OCI-LY1 (cell line): Measurements from ENCODE around the gene TNS1.

Experiments used
- H2AFZ ChIP-seq: fragments of 200-600 bp; sonication (generic), shearing (Covaris generic); 2 replicates; pipeline ENCODE4 v1.6.0; 2014; ENCODE audit warnings: antibody characterized with exemption, mild to moderate bottlenecking, low read length
- H3F3A ChIP-seq: fragments of 200-600 bp; sonication (generic), shearing (Covaris generic); 2 replicates; pipeline ENCODE4 v1.6.0; 2014; ENCODE audit warnings: mild to moderate bottlenecking, antibody characterized with exemption, low read length, moderate library complexity; ENCODE audit not compliant: insufficient read depth
- H3K27ac ChIP-seq: fragments of 200-600 bp; sonication (generic); 2 replicates; pipeline ENCODE4 v1.5.1; 2014; ENCODE audit warnings: low read length, mixed run types, mild to moderate bottlenecking, low read depth; ENCODE audit not compliant: poor library complexity, severe bottlenecking
- H3K27me3 ChIP-seq: fragments of 200-600 bp; sonication (generic); 2 replicates; pipeline ENCODE4 v1.6.0; 2014; ENCODE audit warnings: antibody characterized with exemption, mild to moderate bottlenecking, low read length, moderate library complexity; ENCODE audit not compliant: insufficient read depth
- H3K36me3 ChIP-seq: fragments of 200-600 bp; sonication (generic); 2 replicates; pipeline ENCODE4 v1.6.1; 2014; ENCODE audit warnings: mild to moderate bottlenecking, antibody characterized with exemption, low read length, moderate library complexity, mixed read lengths; ENCODE audit not compliant: insufficient read depth
- H3K4me1 ChIP-seq: fragments of 200-600 bp; sonication (generic); 2 replicates; pipeline ENCODE4 v1.5.1; 2014; ENCODE audit warnings: mild to moderate bottlenecking, low read length, moderate library complexity; ENCODE audit not compliant: insufficient read depth, severe bottlenecking
- H3K4me2 ChIP-seq: fragments of 200-600 bp; sonication (generic), shearing (Covaris generic); 2 replicates; pipeline ENCODE4 v1.6.1; 2014; ENCODE audit warnings: low read length
- H3K4me3 ChIP-seq: fragments of 200-600 bp; sonication (generic); 2 replicates; pipeline ENCODE4 v1.5.1; 2014; ENCODE audit warnings: low read length, low read depth, mild to moderate bottlenecking, mixed read lengths; ENCODE audit not compliant: poor library complexity, severe bottlenecking
- H3K79me2 ChIP-seq: fragments of 200-600 bp; shearing (Covaris generic); 2 replicates; pipeline ENCODE4 v1.6.1; 2016; ENCODE audit warnings: mixed run types, low read length, mixed read lengths; ENCODE audit not compliant: insufficient read depth
- H3K9ac ChIP-seq: fragments of 200-600 bp; sonication (generic), shearing (Covaris generic); 2 replicates; pipeline ENCODE4 v1.6.1; 2014; ENCODE audit warnings: mild to moderate bottlenecking, low read length, mixed read lengths
- H3K9me2 ChIP-seq: fragments of 200-600 bp; sonication (generic), shearing (Covaris generic); 2 replicates; pipeline ENCODE4 v1.6.1; 2014; ENCODE audit warnings: low read depth, mild to moderate bottlenecking, low read length, mixed read lengths
- H3K9me3 ChIP-seq: fragments of 200-600 bp; shearing (Covaris generic); 2 replicates; pipeline ENCODE4 v1.6.1; 2014; ENCODE audit warnings: low read length, mixed read lengths
- H4K20me1 ChIP-seq: fragments of 200-600 bp; sonication (generic), shearing (Covaris generic); 2 replicates; pipeline ENCODE4 v1.6.0; 2016; ENCODE audit warnings: mild to moderate bottlenecking, low read length; ENCODE audit not compliant: insufficient read depth
- CTCF ChIP-seq: fragments of 200-600 bp; sonication (generic), shearing (Covaris generic); IDR thresholded peaks from 2 replicates; pipeline ENCODE4 v1.5.1; 2017; ENCODE audit warnings: mild to moderate bottlenecking, antibody characterized with exemption, low read length, moderate library complexity, mixed read lengths
- EZH2 ChIP-seq: fragments of 200-600 bp; sonication (generic), shearing (Covaris generic); IDR thresholded peaks from 2 replicates; pipeline ENCODE4 v1.8.0; 2017; ENCODE audit warnings: borderline replicate concordance, mixed run types, mild to moderate bottlenecking, antibody characterized with exemption, low read length, moderate library complexity, mixed read lengths

Gene TNS1

GRCh38 chr2:217926801-217927200 is 76.0 kb downstream of the TNS1 start:
- H3K9ac ChIP-seq, result no peak overlapping the region
- H2AFZ ChIP-seq, result no peak overlapping the region
- no peaks in the 10 kb centered on the region for H3K79me2 ChIP-seq
- TF ChIP-seq EZH2, result no peak
- no peak for TF ChIP-seq CTCF
- no peaks in the 10 kb centered on the region for H3K36me3 ChIP-seq
- H4K20me1 ChIP-seq, result no peaks in the 10 kb centered on the region
- H3K4me3 ChIP-seq, result no peak overlapping the region
- H3K9me2 ChIP-seq, result no peaks in the 10 kb centered on the region
- no peaks in the 10 kb centered on the region for H3K9me3 ChIP-seq
- no peaks in the 10 kb centered on the region; the same call in 1 of the 2 replicates for H3K27me3 ChIP-seq
- no peaks in the 10 kb centered on the region for H3K4me1 ChIP-seq
- no peaks in the 10 kb centered on the region for H3F3A ChIP-seq
- no peak overlapping the region for H3K4me2 ChIP-seq
- no peak overlapping the region for H3K27ac ChIP-seq

- H3K9ac ChIP-seq, result no peak overlapping the region
- no peaks in the 10 kb centered on the region for H3K9me2 ChIP-seq
- H3K27me3 ChIP-seq, result no peaks in the 10 kb centered on the region; the same call in 1 of the 2 replicates
- H3F3A ChIP-seq, result no peaks in the 10 kb centered on the region
- H3K36me3 ChIP-seq, result no peaks in the 10 kb centered on the region
- H3K4me3 ChIP-seq, result no peak overlapping the region
- no peak overlapping the region for H3K4me2 ChIP-seq
- H2AFZ ChIP-seq, result no peak overlapping the region
- H3K79me2 ChIP-seq, result no peaks in the 10 kb centered on the region
- no peak for TF ChIP-seq CTCF
- no peak for TF ChIP-seq EZH2
- H4K20me1 ChIP-seq, result no peaks in the 10 kb centered on the region
- H3K27ac ChIP-seq, result no peak overlapping the region
- H3K9me3 ChIP-seq, result no peaks in the 10 kb centered on the region
- no peaks in the 10 kb centered on the region for H3K4me1 ChIP-seq
Observed at GRCh38 chr2:217924346-217924901, 78.4 kb downstream of the TNS1 start.

- Histone ChIP-seq H4K20me1 (no peaks in the 10 kb centered on the region), H3K9ac (no peak overlapping the region), H3K27me3 (no peaks in the 10 kb centered on the region; the same call in 1 of the 2 replicates), H3K9me3 (no peaks in the 10 kb centered on the region), H3K36me3 (no peaks in the 10 kb centered on the region), H3F3A (no peaks in the 10 kb centered on the region), H3K4me1 (no peaks in the 10 kb centered on the region), H3K27ac (no peak overlapping the region), H3K9me2 (no peaks in the 10 kb centered on the region), H3K79me2 (no peaks in the 10 kb centered on the region), H3K4me2 (no peak overlapping the region), H3K4me3 (no peak overlapping the region), H2AFZ (no peak overlapping the region)
- no peak for TF ChIP-seq EZH2
- no peak for TF ChIP-seq CTCF
Observed at GRCh38 chr2:217923007-217923686, 79.6 kb downstream of the TNS1 start.
